ENCODE data around the gene DKKL1. TPM values are rescaled to one million over a fixed set of nuclear protein-coding genes. Genes with fewer than 3 reads are reported as not detected.

The DKKL1 gene
- total and polyA plus RNA-seq, 2 of the 4 experiments (the other 2 are of a cell fraction) = 0.67 TPM; not detected in 1

DNA sequence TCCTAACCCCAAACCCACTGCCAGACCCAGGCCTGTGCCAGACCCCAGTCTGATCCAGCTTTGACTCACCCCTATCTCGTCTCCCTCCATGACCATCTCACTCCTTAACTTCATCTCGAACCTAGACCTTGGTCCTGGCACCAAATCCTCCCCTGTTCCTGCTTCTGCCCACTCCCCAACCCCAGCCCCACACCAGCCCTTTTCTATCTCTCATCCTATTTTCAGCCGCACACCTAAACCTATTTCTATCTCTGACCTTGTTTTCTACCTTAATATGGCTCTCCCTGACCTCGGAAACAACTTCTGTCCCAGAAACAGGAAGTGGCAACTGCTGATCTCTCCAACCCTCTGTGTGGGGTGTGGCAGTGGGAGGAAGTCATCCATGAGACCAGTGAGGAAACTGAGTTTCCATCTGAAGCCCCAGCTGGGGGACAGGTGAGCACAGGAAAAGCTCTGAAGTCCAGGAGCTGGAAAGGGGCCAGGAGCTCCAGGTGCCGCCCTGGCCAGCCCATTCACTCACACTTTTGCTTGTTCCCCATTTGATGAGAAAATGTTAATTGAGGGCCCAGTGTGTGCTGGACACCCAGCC lies 45.9 kb downstream of the DKKL1 start:
- TF ChIP-seq POLR2A (IDR thresholded peaks at IDR 0.05; ENCODE audit: low read depth, low read length) (no peak), MXI1 (IDR thresholded peaks at IDR 0.05; ENCODE audit: borderline replicate concordance, low read depth, low read length) (no peak), CHD1 (IDR thresholded peaks at IDR 0.05; ENCODE audit: low read depth, low read length) (no peak)
- Histone ChIP-seq H3K27ac (ENCODE audit: insufficient read depth, low read length) (no peak overlapping the region), H3K4me3 (ENCODE audit: insufficient read depth, low read depth, low read length) (no peak overlapping the region), H3K9me1 (ENCODE audit: insufficient read depth, low read length) (no peaks in the 10 kb centered on the region), H3K18ac (ENCODE audit: low read depth, low read length) (no peak overlapping the region), H3K9me3 (ENCODE audit: control insufficient read depth, insufficient read depth, low read length) (no peaks in the 10 kb centered on the region), H3K27me3 (ENCODE audit: control insufficient read depth, insufficient read depth, low read length) (peaks cover 45% of the 10 kb centered on the region), H4K20me1 (ENCODE audit: insufficient read depth, low read length) (no peaks in the 10 kb centered on the region), H2AFZ (replicated peaks; ENCODE audit: low read length, poor library complexity) (no peak overlapping the region), H3K23ac (ENCODE audit: low read depth, low read length) (no peak overlapping the region), H3K9ac (ENCODE audit: low read depth, low read length) (no peak overlapping the region), H4K8ac (ENCODE audit: low read depth in 2 of 2, low read length in 2 of 2) (no peak overlapping the region), H4K91ac (ENCODE audit: insufficient read depth, low read depth, low read length) (no peak overlapping the region), H2BK5ac (ENCODE audit: low read depth, low read length, poor library complexity, severe bottlenecking) (no peak overlapping the region), H2BK15ac (ENCODE audit: low read depth, low read length) (no peak overlapping the region), H3K4me2 (ENCODE audit: low read depth, low read length) (no peak overlapping the region), H3K14ac (replicated peaks; ENCODE audit: low read depth, low read length) (no peak overlapping the region), H2AK9ac (replicated peaks; ENCODE audit: low read depth, low read length, poor library complexity) (no peak overlapping the region), H2BK120ac (ENCODE audit: low read depth, low read length) (no peak overlapping the region), H3K4ac (ENCODE audit: low read depth, low read length) (no peak overlapping the region), H2BK20ac (ENCODE audit: low read depth, low read length) (no peak overlapping the region), H3K36me3 (ENCODE audit: control insufficient read depth, insufficient read depth, low read length) (no peaks in the 10 kb centered on the region), H3K79me1 (ENCODE audit: low read depth in 1 of 2, low read length in 2 of 2) (no peaks in the 10 kb centered on the region), H3K56ac (ENCODE audit: extremely low read depth, insufficient read depth, low read length) (no peak overlapping the region), H3K4me1 (ENCODE audit: control insufficient read depth, insufficient read depth, low read length) (no peaks in the 10 kb centered on the region), H4K5ac (ENCODE audit: low read depth, low read length) (no peak overlapping the region), H2AK5ac (ENCODE audit: low read depth, low read length) (no peak overlapping the region)
- CTCF ChIA-PET = interaction anchor here (1.2 kb wide), 1 partner anchor 17 kb away, joined by 3 read pairs; no protein-coding TSS in a partner anchor
- intact Hi-C loops (cut with micrococcal nuclease) = no loop called here
- ATAC-seq (ENCODE audit: low read depth) (no peak), DNase-seq (no peak)
- in situ Hi-C loops (cut with MboI; ENCODE audit: low sequenced_read_pairs) = no loop called here
- BruUV-seq (replicated peaks) = no TSS peak
- 69% methylated on average over 3 of the region's 5 CpGs; no CpG with 5 or more reads in 1 of the 2 experiments for WGBS, 2 experiments (ENCODE audit: extremely low coverage in 2 of 2, insufficient read length in 1 of 2)
- dilution Hi-C loops (cut with HindIII; ENCODE audit: low sequenced_read_pairs, unreplicated experiment) = no loop called here
- POLR2A ChIA-PET (ENCODE audit: unreplicated experiment) = interaction anchor here (0.5 kb wide), 1 partner anchor 277 kb away, joined by 6 read pairs; no protein-coding TSS in a partner anchor
